ENCODE data around the gene DBX1. TPM values are rescaled to one million over a fixed set of nuclear protein-coding genes. Genes with fewer than 3 reads are reported as not detected.
"Not testable (repeated sequence)": the region's sequence is repeated elsewhere in the genome, so short reads cannot be mapped to it uniquely, and the experiment has no call there.

DBX1 gene
- total RNA-seq, 8 experiments from 2014 or later: 0.16 to 1.4 TPM; not detected in 6

- not testable (repeated sequence) for H3K4me3 ChIP-seq; H3K4me1 ChIP-seq (replicated peaks in 1 of 2); H3K27ac ChIP-seq
- in situ Hi-C loops (cut with MboI; ENCODE audit: low pct_unique_long_range_greater_than_20kb in 2 of 9, low sequenced_read_pairs in 9 of 9, unreplicated experiment in 9 of 9): loop anchor here in 6 of 9 experiments (5.0 to 25.0 kb wide), 7 partner anchors 166 to 566 kb away; no protein-coding TSS in a partner anchor
- 0 to 100% (median 73%) methylated on average over 1 to 4 of the region's 7 CpGs; no CpG with 5 or more reads in 6 of the 10 experiments for WGBS, 10 experiments
- ATAC-seq (replicated peaks in 6 of 8): peak in 1 of 8 experiments; percentile 6
Observed at GRCh38 chr11:20128528-20128825, 31.8 kb downstream of the DBX1 start.

GRCh38 chr11:20127671-20128527, 32.4 kb downstream of the DBX1 start:
- H3K4me3 ChIP-seq: no peak overlapping the region
- in situ Hi-C loops (cut with MboI; ENCODE audit: low pct_unique_long_range_greater_than_20kb in 2 of 9, low sequenced_read_pairs in 9 of 9, unreplicated experiment in 9 of 9): loop anchor here in 6 of 9 experiments (5.0 to 25.0 kb wide), 7 partner anchors 166 to 566 kb away; no protein-coding TSS in a partner anchor
- H3K4me1 ChIP-seq (replicated peaks in 1 of 2): no peaks in the 10 kb centered on the region
- H3K27ac ChIP-seq: no peak overlapping the region
- peak; percentile 67 to 90 (median 86) for ATAC-seq (replicated peaks in 6 of 8)
- WGBS, 10 experiments: 0 to 76% (median 38%) methylated on average over 1 to 12 of the region's 16 CpGs; no CpG with 5 or more reads in 1 of the 10 experiments

- ATAC-seq (replicated peaks in 6 of 8): no peak
- in situ Hi-C loops (cut with MboI; ENCODE audit: low pct_unique_long_range_greater_than_20kb in 2 of 9, low sequenced_read_pairs in 9 of 9, unreplicated experiment in 9 of 9): loop anchor here in 6 of 9 experiments (5.0 to 25.0 kb wide), 7 partner anchors 164 to 564 kb away; no protein-coding TSS in a partner anchor
Observed at GRCh38 chr11:20126724-20127123, 33.6 kb downstream of the DBX1 start.

GRCh38 chr11:20125927-20126326, 34.3 kb downstream of the DBX1 start:
- Histone ChIP-seq H3K27ac (no peak overlapping the region), H3K4me3 (no peak overlapping the region), H3K4me1 (replicated peaks in 1 of 2) (no peaks in the 10 kb centered on the region)
- ATAC-seq (replicated peaks in 6 of 8): peak in 2 of 8 experiments; percentile 36 to 47
- in situ Hi-C loops (cut with MboI; ENCODE audit: low pct_unique_long_range_greater_than_20kb in 2 of 9, low sequenced_read_pairs in 9 of 9, unreplicated experiment in 9 of 9): loop anchor here in 6 of 9 experiments (5.0 to 25.0 kb wide), 7 partner anchors 164 to 564 kb away; no protein-coding TSS in a partner anchor
- WGBS, 10 experiments: 10 to 86% (median 76%) methylated on average over 2 to 3 of the region's 6 CpGs; no CpG with 5 or more reads in 2 of the 10 experiments

More at GRCh38 chr11:20126724-20127123, 33.6 kb downstream of the DBX1 start:
- no peaks in the 10 kb centered on the region for H3K4me1 ChIP-seq (replicated peaks in 1 of 2)
- WGBS, 10 experiments: 17 to 68% (median 20%) methylated on average over 1 to 3 of the region's 8 CpGs; no CpG with 5 or more reads in 5 of the 10 experiments
- H3K4me3 ChIP-seq: no peak overlapping the region
- no peak overlapping the region for H3K27ac ChIP-seq

- no peaks in the 10 kb centered on the region for H3K4me1 ChIP-seq (replicated peaks in 1 of 2)
- WGBS, 10 experiments: 0 to 93% (median 55%) methylated on average over 1 to 2 of the region's 3 CpGs; no CpG with 5 or more reads in 4 of the 10 experiments
- in situ Hi-C loops (cut with MboI; ENCODE audit: low pct_unique_long_range_greater_than_20kb in 2 of 9, low sequenced_read_pairs in 9 of 9, unreplicated experiment in 9 of 9): loop anchor here in 3 of 9 experiments (10.0 to 25.0 kb wide), 2 partner anchors 160 to 177 kb away; no protein-coding TSS in a partner anchor
- no peak for ATAC-seq (replicated peaks in 6 of 8)
- no peak overlapping the region for H3K27ac ChIP-seq
- no peak overlapping the region for H3K4me3 ChIP-seq
Observed at GRCh38 chr11:20122131-20122530, 38.1 kb downstream of the DBX1 start.

GRCh38 chr11:20120134-20120925, 39.9 kb downstream of the DBX1 start:
- no peak overlapping the region for H3K27ac ChIP-seq
- 51 to 100% (median 90%) methylated on average over 2 to 7 of the region's 7 CpGs for WGBS, 10 experiments

GRCh38 chr11:20119315-20119714, 41.0 kb downstream of the DBX1 start:
- 65 to 100% (median 94%) methylated on average over 1 to 7 of the region's 12 CpGs; no CpG with 5 or more reads in 2 of the 10 experiments for WGBS, 10 experiments
- Histone ChIP-seq H3K27ac (no peak overlapping the region), H3K4me3 (no peak overlapping the region), H3K4me1 (replicated peaks in 1 of 2) (no peaks in the 10 kb centered on the region)
- in situ Hi-C loops (cut with MboI; ENCODE audit: low pct_unique_long_range_greater_than_20kb in 2 of 9, low sequenced_read_pairs in 9 of 9, unreplicated experiment in 9 of 9): loop anchor here in 3 of 9 experiments (10.0 to 25.0 kb wide), 2 partner anchors 157 to 165 kb away; no protein-coding TSS in a partner anchor
- no peak for ATAC-seq (replicated peaks in 6 of 8)

More at GRCh38 chr11:20120134-20120925, 39.9 kb downstream of the DBX1 start:
- in situ Hi-C loops (cut with MboI; ENCODE audit: low pct_unique_long_range_greater_than_20kb in 2 of 9, low sequenced_read_pairs in 9 of 9, unreplicated experiment in 9 of 9): loop anchor here in 3 of 9 experiments (10.0 to 25.0 kb wide), 2 partner anchors 158 to 176 kb away; no protein-coding TSS in a partner anchor
- ATAC-seq (replicated peaks in 6 of 8): peak in 2 of 8 experiments; percentile 70 to 74
- Histone ChIP-seq H3K4me1 (replicated peaks in 1 of 2) (no peaks in the 10 kb centered on the region), H3K4me3 (no peak overlapping the region)

GRCh38 chr11:20118209-20118608, 42.1 kb downstream of the DBX1 start:
- Histone ChIP-seq H3K4me1 (replicated peaks in 1 of 2) (no peaks in the 10 kb centered on the region), H3K27ac (no peak overlapping the region), H3K4me3 (no peak overlapping the region)
- WGBS, 10 experiments: 90 to 100% (median 98%) methylated on average over 2 to 9 of the region's 15 CpGs; no CpG with 5 or more reads in 3 of the 10 experiments
- no peak for ATAC-seq (replicated peaks in 6 of 8)
- in situ Hi-C loops (cut with MboI; ENCODE audit: low pct_unique_long_range_greater_than_20kb in 2 of 9, low sequenced_read_pairs in 9 of 9, unreplicated experiment in 9 of 9): loop anchor here in 3 of 9 experiments (10.0 to 25.0 kb wide), 2 partner anchors 156 to 163 kb away; no protein-coding TSS in a partner anchor

GRCh38 chr11:20117291-20117690, 43.0 kb downstream of the DBX1 start:
- Histone ChIP-seq H3K27ac (no peak overlapping the region), H3K4me3 (no peak overlapping the region), H3K4me1 (replicated peaks in 1 of 2) (no peaks in the 10 kb centered on the region)
- in situ Hi-C loops (cut with MboI; ENCODE audit: low pct_unique_long_range_greater_than_20kb in 2 of 9, low sequenced_read_pairs in 9 of 9, unreplicated experiment in 9 of 9): loop anchor here in 3 of 9 experiments (10.0 to 25.0 kb wide), 2 partner anchors 155 to 162 kb away; no protein-coding TSS in a partner anchor
- ATAC-seq (replicated peaks in 6 of 8): no peak
- 63 to 100% (median 100%) methylated on average over 1 to 4 of the region's 5 CpGs; no CpG with 5 or more reads in 2 of the 10 experiments for WGBS, 10 experiments

- H3K4me1 ChIP-seq (replicated peaks in 1 of 2): no peaks in the 10 kb centered on the region
- WGBS, 10 experiments: 17% methylated on average over 1 of the region's 1 CpG; no CpG with 5 or more reads in 9 of the 10 experiments
- in situ Hi-C loops (cut with MboI; ENCODE audit: low pct_unique_long_range_greater_than_20kb in 2 of 9, low sequenced_read_pairs in 9 of 9, unreplicated experiment in 9 of 9): loop anchor here in 3 of 9 experiments (10.0 to 25.0 kb wide), 2 partner anchors 155 to 162 kb away; no protein-coding TSS in a partner anchor
- peak in 1 of 8 experiments; percentile 28 for ATAC-seq (replicated peaks in 6 of 8)
- H3K27ac ChIP-seq: no peak overlapping the region
- no peak overlapping the region for H3K4me3 ChIP-seq
Observed at GRCh38 chr11:20116825-20117224, 43.5 kb downstream of the DBX1 start.

GRCh38 chr11:20114588-20114987, 45.7 kb downstream of the DBX1 start:
- H3K27ac ChIP-seq: no peak overlapping the region
- WGBS, 10 experiments: 60 to 100% (median 100%) methylated on average over 1 to 4 of the region's 10 CpGs; no CpG with 5 or more reads in 4 of the 10 experiments
- ATAC-seq (replicated peaks in 6 of 8): no peak
- H3K4me3 ChIP-seq: no peak overlapping the region
- H3K4me1 ChIP-seq (replicated peaks in 1 of 2): no peaks in the 10 kb centered on the region
- in situ Hi-C loops (cut with MboI; ENCODE audit: low pct_unique_long_range_greater_than_20kb in 2 of 9, low sequenced_read_pairs in 9 of 9, unreplicated experiment in 9 of 9): loop anchor here in 3 of 9 experiments (10.0 to 25.0 kb wide), 2 partner anchors 152 to 160 kb away; no protein-coding TSS in a partner anchor

- Histone ChIP-seq H3K27ac (no peak overlapping the region), H3K4me1 (replicated peaks in 1 of 2) (no peaks in the 10 kb centered on the region), H3K4me3 (no peak overlapping the region)
- WGBS, 10 experiments: 63 to 100% (median 95%) methylated on average over 1 to 5 of the region's 5 CpGs; no CpG with 5 or more reads in 1 of the 10 experiments
- in situ Hi-C loops (cut with MboI; ENCODE audit: low pct_unique_long_range_greater_than_20kb in 2 of 9, low sequenced_read_pairs in 9 of 9, unreplicated experiment in 9 of 9): loop anchor here in 3 of 9 experiments (10.0 to 25.0 kb wide), 2 partner anchors 151 to 158 kb away; no protein-coding TSS in a partner anchor
- no peak for ATAC-seq (replicated peaks in 6 of 8)
Observed at GRCh38 chr11:20113149-20113438, 47.2 kb downstream of the DBX1 start.
